Measurements from ENCODE around the gene GRIP2. TPM values are rescaled to one million over a fixed set of nuclear protein-coding genes. Genes with fewer than 3 reads are reported as not detected.

GRIP2 gene
- total RNA-seq, 1 experiment from 2014 or later: not detected

- no peaks in the 10 kb centered on the region for H3K4me1 Mint-ChIP-seq (ENCODE audit: insufficient read depth, unreplicated experiment)
- no peak for DNase-seq (ENCODE audit: unreplicated experiment)
- intact Hi-C loops (cut with micrococcal nuclease): no loop called here
- BruUV-seq (replicated peaks): no TSS peak
- H3K36me3 Mint-ChIP-seq (ENCODE audit: insufficient read depth, unreplicated experiment): no peaks in the 10 kb centered on the region
- TF ChIP-seq, protein P1, sequence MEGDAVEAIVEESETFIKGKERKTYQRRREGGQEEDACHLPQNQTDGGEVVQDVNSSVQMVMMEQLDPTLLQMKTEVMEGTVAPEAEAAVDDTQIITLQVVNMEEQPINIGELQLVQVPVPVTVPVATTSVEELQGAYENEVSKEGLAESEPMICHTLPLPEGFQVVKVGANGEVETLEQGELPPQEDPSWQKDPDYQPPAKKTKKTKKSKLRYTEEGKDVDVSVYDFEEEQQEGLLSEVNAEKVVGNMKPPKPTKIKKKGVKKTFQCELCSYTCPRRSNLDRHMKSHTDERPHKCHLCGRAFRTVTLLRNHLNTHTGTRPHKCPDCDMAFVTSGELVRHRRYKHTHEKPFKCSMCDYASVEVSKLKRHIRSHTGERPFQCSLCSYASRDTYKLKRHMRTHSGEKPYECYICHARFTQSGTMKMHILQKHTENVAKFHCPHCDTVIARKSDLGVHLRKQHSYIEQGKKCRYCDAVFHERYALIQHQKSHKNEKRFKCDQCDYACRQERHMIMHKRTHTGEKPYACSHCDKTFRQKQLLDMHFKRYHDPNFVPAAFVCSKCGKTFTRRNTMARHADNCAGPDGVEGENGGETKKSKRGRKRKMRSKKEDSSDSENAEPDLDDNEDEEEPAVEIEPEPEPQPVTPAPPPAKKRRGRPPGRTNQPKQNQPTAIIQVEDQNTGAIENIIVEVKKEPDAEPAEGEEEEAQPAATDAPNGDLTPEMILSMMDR (IDR thresholded peaks at IDR 0.05; ENCODE audit: unreplicated experiment): no peak
- ChIA-PET CTCF (interaction anchor here (0.6 kb wide), 2 partner anchors 315 to 378 kb away, joined by 3 read pairs; no protein-coding TSS in a partner anchor), POLR2A (interaction anchor here (1.6 kb wide), 1 partner anchor 10 kb away, joined by 5 read pairs; no protein-coding TSS in a partner anchor)
- H3K9me3 Mint-ChIP-seq (ENCODE audit: unreplicated experiment): no peaks in the 10 kb centered on the region
- H3K4me3 Mint-ChIP-seq (ENCODE audit: unreplicated experiment): no peak overlapping the region
- H3K27me3 Mint-ChIP-seq (ENCODE audit: insufficient read depth, unreplicated experiment): peaks cover 77% of the 10 kb centered on the region
- no peak overlapping the region for H3K27ac Mint-ChIP-seq (ENCODE audit: low read depth, unreplicated experiment)
These were observed 37.8 kb upstream of the GRIP2 start for GRCh38 chr3:14577897-14578296.

DNA sequence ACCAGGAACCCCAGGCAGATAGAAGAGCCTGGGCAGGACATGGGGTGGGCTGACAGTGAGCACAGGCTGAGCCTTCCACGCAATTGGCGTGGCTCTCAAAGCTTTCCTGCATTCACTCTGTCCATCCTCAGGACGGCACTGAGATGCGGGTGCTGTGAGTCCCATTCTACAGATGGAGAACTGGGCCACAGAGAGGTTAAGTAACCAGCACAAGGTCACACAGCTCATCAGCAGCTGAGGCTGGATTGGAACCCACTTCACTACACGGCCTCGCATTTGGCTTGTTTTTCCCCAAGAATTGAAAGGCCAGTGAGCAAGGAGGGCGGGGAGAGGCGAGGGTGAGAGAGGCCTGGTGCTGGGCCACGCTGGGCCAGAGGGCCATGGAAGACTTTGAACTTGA is 36.0 kb upstream of the GRIP2 start:
- Mint-ChIP-seq H3K27me3 (ENCODE audit: insufficient read depth, unreplicated experiment) (peaks cover 75% of the 10 kb centered on the region), H3K4me3 (ENCODE audit: unreplicated experiment) (no peak overlapping the region), H3K4me1 (ENCODE audit: insufficient read depth, unreplicated experiment) (no peaks in the 10 kb centered on the region), H3K36me3 (ENCODE audit: insufficient read depth, unreplicated experiment) (no peaks in the 10 kb centered on the region), H3K9me3 (ENCODE audit: unreplicated experiment) (no peaks in the 10 kb centered on the region), H3K27ac (ENCODE audit: low read depth, unreplicated experiment) (no peak overlapping the region)
- intact Hi-C loops (cut with micrococcal nuclease): no loop called here
- BruUV-seq (replicated peaks): no TSS peak
- TF ChIP-seq, protein P1 (IDR thresholded peaks at IDR 0.05; ENCODE audit: unreplicated experiment): no peak
- no peak for DNase-seq (ENCODE audit: unreplicated experiment)
- ChIA-PET CTCF (interaction anchor here (0.7 to 1.0 kb wide), 2 partner anchors 32 to 1799 kb away, joined by 3 to 4 read pairs; no protein-coding TSS in a partner anchor), POLR2A (interaction anchor here (0.6 kb wide), 1 partner anchor 21 kb away, joined by 4 read pairs; no protein-coding TSS in a partner anchor)

- Mint-ChIP-seq H3K4me1 (ENCODE audit: insufficient read depth, unreplicated experiment) (no peaks in the 10 kb centered on the region), H3K27me3 (ENCODE audit: insufficient read depth, unreplicated experiment) (peaks cover 88% of the 10 kb centered on the region)
These were observed 34.0 kb upstream of the GRIP2 start for GRCh38 chr3:14574183-14574582.

GRCh38 chr3:14573706-14574105 is 33.6 kb upstream of the GRIP2 start:
- DNase-seq (ENCODE audit: unreplicated experiment): no peak
- no TSS peak for BruUV-seq (replicated peaks)
- H3K4me3 Mint-ChIP-seq (ENCODE audit: unreplicated experiment): no peak overlapping the region
- peaks cover 90% of the 10 kb centered on the region for H3K27me3 Mint-ChIP-seq (ENCODE audit: insufficient read depth, unreplicated experiment)
- H3K4me1 Mint-ChIP-seq (ENCODE audit: insufficient read depth, unreplicated experiment): no peaks in the 10 kb centered on the region
- no peak overlapping the region for H3K27ac Mint-ChIP-seq (ENCODE audit: low read depth, unreplicated experiment)
- CTCF ChIA-PET: interaction anchor here (0.5 kb wide), 1 partner anchor 105 kb away, joined by 3 read pairs; no protein-coding TSS in a partner anchor
- intact Hi-C loops (cut with micrococcal nuclease): no loop called here
- H3K9me3 Mint-ChIP-seq (ENCODE audit: unreplicated experiment): no peaks in the 10 kb centered on the region
- no peaks in the 10 kb centered on the region for H3K36me3 Mint-ChIP-seq (ENCODE audit: insufficient read depth, unreplicated experiment)
- POLR2A ChIA-PET: no interaction called here
- TF ChIP-seq, protein P1 (IDR thresholded peaks at IDR 0.05; ENCODE audit: unreplicated experiment): no peak

More at GRCh38 chr3:14574183-14574582, 34.0 kb upstream of the GRIP2 start:
- Mint-ChIP-seq H3K9me3 (ENCODE audit: unreplicated experiment) (no peaks in the 10 kb centered on the region), H3K4me3 (ENCODE audit: unreplicated experiment) (no peak overlapping the region), H3K36me3 (ENCODE audit: insufficient read depth, unreplicated experiment) (no peaks in the 10 kb centered on the region), H3K27ac (ENCODE audit: low read depth, unreplicated experiment) (no peak overlapping the region)
- POLR2A ChIA-PET: no interaction called here
- TF ChIP-seq, protein P1 (IDR thresholded peaks at IDR 0.05; ENCODE audit: unreplicated experiment): no peak
- CTCF ChIA-PET: interaction anchor here (0.5 kb wide), 1 partner anchor 106 kb away, joined by 3 read pairs; no protein-coding TSS in a partner anchor
- no peak for DNase-seq (ENCODE audit: unreplicated experiment)
- intact Hi-C loops (cut with micrococcal nuclease): no loop called here
- no TSS peak for BruUV-seq (replicated peaks)

Measured in MCF 10A (cell line).